Ureter (tissue), 1 donor: ENCODE data around the gene SMCO4. TPM values are rescaled to one million over a fixed set of nuclear protein-coding genes. Genes with fewer than 3 reads are reported as not detected.
"Not testable (repeated sequence)": the region's sequence is repeated elsewhere in the genome, so short reads cannot be mapped to it uniquely, and the experiment has no call there.

Experiments
- DNase-seq: peaks from one replicate; pipeline ENCODE4 v3.0.0-alpha.2; 2020; ENCODE audit warnings: low spot score
- total RNA-seq: library from RNA; stranded (reverse); gene quantifications from one replicate; pipeline ENCODE4 v1.2.4, GENCODE V29; 2023
- donor health status: DM: yes; HTN: yes; CAD: no.

Gene SMCO4
- total RNA-seq, 1 donor from 2014 or later = 13.9 TPM

DNA sequence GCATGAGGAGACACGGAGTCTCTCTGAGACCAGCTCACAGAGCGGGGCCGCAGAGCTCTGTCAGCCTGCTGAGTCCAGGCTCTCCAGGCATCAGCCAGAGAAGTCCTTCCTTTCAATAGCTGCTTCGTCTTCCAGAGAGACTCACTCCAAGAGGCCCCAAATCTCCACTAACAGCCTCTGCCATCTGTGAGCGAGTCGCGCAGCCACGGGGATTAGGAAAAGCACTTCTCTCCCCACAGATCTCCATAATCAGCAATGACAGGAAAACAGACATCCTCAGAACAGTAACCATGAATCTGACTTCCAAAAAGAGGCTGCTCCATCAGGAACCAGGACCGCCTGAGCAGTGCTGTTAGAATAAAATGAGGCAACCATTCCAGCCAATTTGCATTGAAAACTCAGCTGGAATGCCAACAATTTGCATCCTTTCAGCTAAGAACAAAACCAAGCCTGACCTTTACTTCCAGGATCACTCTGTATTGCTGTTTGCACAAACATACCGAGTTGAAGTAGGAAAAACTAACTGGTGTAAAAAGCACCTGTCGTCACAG, 65.4 kb downstream of the SMCO4 start:
- DNase-seq = no peak

DNA sequence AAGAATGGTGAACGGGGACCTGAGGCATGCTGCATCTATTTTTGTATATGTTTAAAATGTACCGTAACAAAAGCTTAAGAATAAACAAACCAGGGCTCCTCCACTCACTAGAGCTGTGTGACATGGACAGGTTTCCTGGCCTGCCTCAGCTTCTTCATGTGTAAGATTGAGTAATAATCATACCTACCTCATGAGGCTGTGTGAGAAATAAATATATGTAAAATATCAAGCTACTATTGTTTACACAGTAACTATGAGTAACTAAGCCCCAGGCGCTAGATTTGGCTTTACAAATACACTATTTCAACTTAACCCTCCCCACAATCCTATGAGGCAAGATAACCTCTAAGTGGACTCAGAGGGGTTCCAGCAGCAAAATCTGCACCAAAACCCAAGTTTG, 66.4 kb downstream of the SMCO4 start:
- no peak for DNase-seq

GRCh38 chr11:93474123-93474522, 69.1 kb downstream of the SMCO4 start:
- DNase-seq = no peak

DNA sequence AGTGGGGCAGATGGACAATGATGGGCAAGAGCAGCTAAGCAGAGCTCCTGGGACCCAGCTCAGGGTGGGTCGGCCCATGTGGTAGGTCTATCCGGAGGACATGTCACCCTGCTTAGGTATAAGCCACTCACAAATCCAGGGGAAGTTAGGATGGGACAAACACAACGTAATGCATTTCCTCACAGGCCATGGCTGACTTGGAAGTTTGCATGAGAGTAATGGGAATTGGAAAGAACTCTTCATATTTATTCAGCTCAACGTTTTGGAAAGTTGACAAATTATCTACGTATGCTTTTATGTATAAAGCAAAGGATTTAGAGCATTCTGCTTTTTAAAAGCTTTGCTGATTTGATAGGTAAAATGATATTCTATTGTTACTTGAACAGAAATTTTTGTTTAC, 74.9 kb downstream of the SMCO4 start:
- DNase-seq = no peak

- no peak for DNase-seq
Measured at GRCh38 chr11:93467054-93467453, 76.1 kb downstream of the SMCO4 start.

DNA sequence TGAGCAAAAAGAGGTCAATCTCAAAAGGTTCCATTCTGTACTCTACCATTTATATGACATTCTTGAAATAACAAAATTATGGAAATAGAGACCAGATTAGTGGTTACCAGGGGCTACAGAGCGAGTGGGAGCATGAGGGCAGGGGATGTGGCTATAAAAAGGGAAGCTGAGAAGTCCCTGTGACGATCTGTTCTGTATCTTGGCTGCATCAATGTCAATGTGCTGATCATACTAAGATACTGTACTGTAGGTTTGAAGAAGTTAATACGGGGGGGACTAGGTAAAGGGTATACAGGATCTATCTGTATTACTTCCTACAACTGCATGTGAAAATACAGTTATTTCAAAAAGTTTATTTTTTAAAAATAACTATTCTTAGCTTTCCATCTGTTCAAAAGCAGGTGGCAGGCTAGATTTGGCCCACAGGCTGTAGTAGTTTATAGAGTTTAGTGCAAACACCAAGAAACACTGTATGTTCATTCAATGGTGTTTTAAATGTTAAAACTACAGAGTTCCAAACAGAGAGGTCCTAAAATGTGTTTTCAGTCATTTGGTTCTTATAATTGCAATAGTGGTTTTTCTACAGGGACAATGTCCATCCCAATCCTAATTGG, 78.2 kb downstream of the SMCO4 start:
- no peak for DNase-seq

GRCh38 chr11:93463666-93464065, 79.5 kb downstream of the SMCO4 start:
- not testable (repeated sequence) for DNase-seq

DNA sequence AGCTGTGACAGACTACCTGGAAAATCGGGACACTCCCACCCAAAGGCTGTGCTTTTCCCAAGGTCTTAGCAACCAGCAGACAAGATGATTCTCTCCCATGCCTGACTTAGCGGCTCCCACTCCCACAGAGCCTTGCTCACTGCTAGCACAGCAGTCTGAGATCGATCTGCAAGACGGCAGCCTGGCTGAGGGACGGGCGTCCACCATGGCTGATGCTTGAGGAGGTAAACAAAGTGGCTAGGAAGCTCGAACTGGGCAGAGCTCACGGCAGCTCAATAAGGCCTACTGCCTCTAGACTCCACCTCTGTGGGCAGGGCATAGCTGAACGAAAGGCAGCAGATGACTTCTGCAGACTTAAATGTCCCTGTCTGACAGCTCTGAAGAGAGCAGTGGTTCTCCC, 84.9 kb downstream of the SMCO4 start:
- no peak for DNase-seq

DNA sequence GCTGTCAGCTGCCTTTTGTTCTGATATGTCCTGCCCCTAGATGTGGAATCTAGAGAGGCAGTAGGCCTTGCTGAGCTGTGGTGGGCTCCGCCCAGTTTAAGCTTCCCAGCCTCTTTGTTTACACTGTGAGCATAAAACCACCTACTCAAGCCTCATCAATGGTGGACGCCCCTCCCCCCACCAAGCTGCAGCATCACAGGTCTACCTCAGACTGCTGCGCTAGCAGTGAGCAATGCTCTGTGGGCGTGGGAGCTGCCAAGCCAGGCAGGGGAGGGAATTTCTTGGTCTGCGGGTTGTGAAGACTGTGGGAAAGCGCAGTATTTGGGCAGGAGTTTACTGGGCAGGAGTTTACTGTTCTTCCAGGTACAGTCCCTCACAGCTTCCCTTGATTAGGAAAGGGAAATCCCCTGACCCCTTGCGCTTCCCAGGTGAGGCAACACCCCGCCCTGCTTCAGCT, 98.5 kb downstream of the SMCO4 start:
- no peak for DNase-seq

- DNase-seq = not testable (repeated sequence)
Measured at GRCh38 chr11:93443232-93443631, 100.0 kb downstream of the SMCO4 start.

GRCh38 chr11:93432247-93432646, 110.9 kb downstream of the SMCO4 start:
- DNase-seq = no peak

Other genes with a start within 250 kb of the SMCO4 start
- gene DEUP1, start 212.6 kb downstream of the SMCO4 start, total RNA-seq = not detected
- 13.5 TPM for gene CEP295, start 118.3 kb upstream of the SMCO4 start, total RNA-seq
- 159 TPM for gene TAF1D, start 198.1 kb upstream of the SMCO4 start, total RNA-seq
- gene C11orf54, start 198.3 kb upstream of the SMCO4 start, total RNA-seq = 25.6 TPM
- 35.5 TPM for gene MED17, start 240.9 kb upstream of the SMCO4 start, total RNA-seq